Nephron progenitor cell (in vitro differentiated cells): ENCODE data around the gene SMC6.

Source experiments
- DNase-seq: peaks from one replicate; pipeline ENCODE4 v3.0.0; 2021
- H3K27ac Mint-ChIP-seq: 2 replicates; pipeline ENCODE4 v1.8.0; 2021; ENCODE audit warnings: mild to moderate bottlenecking, moderate library complexity, mixed read lengths
- H3K27me3 Mint-ChIP-seq: 2 replicates; pipeline ENCODE4 v1.8.0; 2021; ENCODE audit warnings: mild to moderate bottlenecking, low read depth, mixed read lengths; ENCODE audit not compliant: poor library complexity
- H3K36me3 Mint-ChIP-seq: 2 replicates; pipeline ENCODE4 v1.8.0; 2021; ENCODE audit warnings: low read depth, mixed read lengths
- H3K4me1 Mint-ChIP-seq: 2 replicates; pipeline ENCODE4 v1.8.0; 2021; ENCODE audit warnings: mixed read lengths
- H3K4me3 Mint-ChIP-seq: 2 replicates; pipeline ENCODE4 v1.8.0; 2021; ENCODE audit warnings: mild to moderate bottlenecking, moderate library complexity, mixed read lengths
- H3K9me3 Mint-ChIP-seq: 2 replicates; pipeline ENCODE4 v1.8.0; 2021; ENCODE audit warnings: mild to moderate bottlenecking, moderate library complexity, mixed read lengths
- CTCF ChIP-seq: fragments of 200-600 bp; sonication (generic); IDR thresholded peaks from 2 replicates; pipeline ENCODE4 v1.5.0; 2021; ENCODE audit warnings: antibody characterized with exemption

The SMC6 gene

GRCh38 chr2:17708501-17708900 is 45.1 kb downstream of the SMC6 start:
- no peak for TF ChIP-seq CTCF
- no peak overlapping the region for H3K4me3 Mint-ChIP-seq
- no peak overlapping the region for H3K27ac Mint-ChIP-seq
- H3K27me3 Mint-ChIP-seq = no peaks in the 10 kb centered on the region
- H3K36me3 Mint-ChIP-seq = peaks cover 57% of the 10 kb centered on the region
- DNase-seq = no peak
- no peaks in the 10 kb centered on the region for H3K9me3 Mint-ChIP-seq
- H3K4me1 Mint-ChIP-seq = no peaks in the 10 kb centered on the region

GRCh38 chr2:17706845-17707244 is 46.8 kb downstream of the SMC6 start:
- DNase-seq = no peak
- no peak for TF ChIP-seq CTCF
- no peak overlapping the region for H3K27ac Mint-ChIP-seq
- no peaks in the 10 kb centered on the region for H3K27me3 Mint-ChIP-seq
- peaks cover 53% of the 10 kb centered on the region for H3K36me3 Mint-ChIP-seq
- no peak overlapping the region for H3K4me3 Mint-ChIP-seq
- no peaks in the 10 kb centered on the region for H3K4me1 Mint-ChIP-seq
- H3K9me3 Mint-ChIP-seq = no peaks in the 10 kb centered on the region

- H3K4me3 Mint-ChIP-seq = no peak overlapping the region
- TF ChIP-seq CTCF = no peak
- H3K36me3 Mint-ChIP-seq = peaks cover 99% of the 10 kb centered on the region
- peaks cover 29% of the 10 kb centered on the region for H3K9me3 Mint-ChIP-seq
- H3K27ac Mint-ChIP-seq = no peak overlapping the region
- H3K4me1 Mint-ChIP-seq = no peaks in the 10 kb centered on the region
- H3K27me3 Mint-ChIP-seq = no peaks in the 10 kb centered on the region
- no peak for DNase-seq
These were observed 62.8 kb downstream of the SMC6 start for GRCh38 chr2:17690776-17691175.

GRCh38 chr2:17689010-17689409 is 64.6 kb downstream of the SMC6 start:
- Mint-ChIP-seq H3K4me3 (no peak overlapping the region), H3K27ac (no peak overlapping the region), H3K9me3 (peaks cover 26% of the 10 kb centered on the region), H3K27me3 (no peaks in the 10 kb centered on the region), H3K36me3 (peaks cover 96% of the 10 kb centered on the region), H3K4me1 (no peaks in the 10 kb centered on the region)
- no peak for DNase-seq
- no peak for TF ChIP-seq CTCF

GRCh38 chr2:17688600-17688999 is 65.0 kb downstream of the SMC6 start:
- Mint-ChIP-seq H3K4me1 (no peaks in the 10 kb centered on the region), H3K27me3 (no peaks in the 10 kb centered on the region), H3K36me3 (peaks cover 96% of the 10 kb centered on the region), H3K27ac (no peak overlapping the region), H3K4me3 (no peak overlapping the region), H3K9me3 (peaks cover 25% of the 10 kb centered on the region)
- DNase-seq = no peak
- no peak for TF ChIP-seq CTCF

GRCh38 chr2:17683981-17684380 is 69.6 kb downstream of the SMC6 start:
- no peak for DNase-seq
- Mint-ChIP-seq H3K9me3 (no peaks in the 10 kb centered on the region), H3K4me3 (no peak overlapping the region), H3K27me3 (no peaks in the 10 kb centered on the region), H3K27ac (peak overlapping the region; percentile 10), H3K4me1 (no peaks in the 10 kb centered on the region), H3K36me3 (peaks cover 81% of the 10 kb centered on the region)
- TF ChIP-seq CTCF = no peak
